HG02973 (cell line): ENCODE data around the gene APP.

Experiments used
- ATAC-seq: cut with Tn5 transposase; IDR thresholded peaks from one replicate; pipeline ENCODE4 v1.9.1; 2021; ENCODE audit warnings: moderate library complexity; ENCODE audit not compliant: unreplicated experiment

Gene APP

GRCh38 chr21:25837533-25838265, 332.9 kb downstream of the APP start:
- ATAC-seq: no peak

GRCh38 chr21:25836396-25836795, 334.2 kb downstream of the APP start:
- no peak for ATAC-seq

GRCh38 chr21:25834381-25834780, 336.2 kb downstream of the APP start:
- ATAC-seq: no peak

- no peak for ATAC-seq
Observed at GRCh38 chr21:25831300-25831960, 339.1 kb downstream of the APP start.
